ENCODE results near the gene BRD4. TPM values are rescaled to one million over a fixed set of nuclear protein-coding genes. Genes with fewer than 3 reads are reported as not detected.
A peak's percentile ranks its signal among the peaks of the same experiment; 100 is the strongest.

BRD4 gene
- total RNA-seq, 1 experiment from 2014 or later: 144 TPM

GRCh38 chr19:15234431-15235130, 97.8 kb downstream of the BRD4 start:
- peak overlapping the region in 2 of 3 experiments; percentile 1 to 15; a peak in 2 of 7 replicates for H3K27ac Mint-ChIP-seq
- H3K27ac ChIP-seq (ENCODE audit: insufficient read length, low read depth, low read length): no peak overlapping the region
- no CpG with 5 or more reads among the region's 10 CpGs for WGBS (ENCODE audit: extremely low coverage, insufficient read length, low lambda C conversion rate)

More at GRCh38 chr19:15234431-15235130, 97.8 kb downstream of the BRD4 start:
- Histone ChIP-seq H2AK5ac (ENCODE audit: insufficient read length, low read length) (no peak overlapping the region), H3K14ac (ENCODE audit: insufficient read depth, low read length) (no peak overlapping the region), H3K79me2 (ENCODE audit: insufficient read depth, low read length) (no peaks in the 10 kb centered on the region), H3K9me3 (ENCODE audit: control insufficient read depth, low read depth, low read length) (no peaks in the 10 kb centered on the region), H2BK120ac (ENCODE audit: low read depth, low read length, poor library complexity, severe bottlenecking) (no peak overlapping the region), H2BK15ac (ENCODE audit: low read depth, low read length) (no peak overlapping the region), H3K56ac (ENCODE audit: insufficient read length, low read depth, low read length) (no peak overlapping the region), H3K27me3 (ENCODE audit: insufficient read depth, low read length) (no peaks in the 10 kb centered on the region; the same call in 1 of the 2 replicates), H4K20me1 (ENCODE audit: control insufficient read depth, insufficient read depth, insufficient read length) (no peaks in the 10 kb centered on the region), H4K8ac (replicated peaks; ENCODE audit: insufficient read length, low read depth, low read length) (no peak overlapping the region), H3K18ac (ENCODE audit: insufficient read length, low read depth, low read length) (no peak overlapping the region), H3K4me1 (ENCODE audit: insufficient read depth, low read length) (no peaks in the 10 kb centered on the region), H3K4ac (ENCODE audit: low read depth, low read length) (no peak overlapping the region), H4K5ac (ENCODE audit: insufficient read length, low read depth, low read length) (no peak overlapping the region), H2AFZ (ENCODE audit: low read length) (no peak overlapping the region), H2BK5ac (ENCODE audit: insufficient read length, low read length) (no peak overlapping the region), H2BK20ac (ENCODE audit: low read depth, low read length, poor library complexity, severe bottlenecking) (no peak overlapping the region), H3K79me1 (ENCODE audit: insufficient read depth, low read depth, low read length, poor library complexity, severe bottlenecking) (no peaks in the 10 kb centered on the region), H3K23me2 (ENCODE audit: insufficient read length, low read depth, low read length, poor library complexity, severe bottlenecking) (no peaks in the 10 kb centered on the region), H3K4me2 (ENCODE audit: insufficient read depth, insufficient read length, low read length) (no peak overlapping the region), H3K23ac (ENCODE audit: insufficient read length, low read depth, low read length) (no peak overlapping the region), H3T11ph (ENCODE audit: low read length) (no peak overlapping the region), H2BK12ac (ENCODE audit: insufficient read length, low read depth, low read length) (no peak overlapping the region), H4K91ac (ENCODE audit: insufficient read length, low read depth, low read length) (no peak overlapping the region), H3K9ac (ENCODE audit: extremely low read depth, insufficient read length, low read length) (no peak overlapping the region)
- H3K9me3 Mint-ChIP-seq: no peaks in the 10 kb centered on the region
- no peak overlapping the region for H3K4me3 Mint-ChIP-seq
- H3K36me3 Mint-ChIP-seq (ENCODE audit: insufficient read depth in 1 of 3, low read depth in 3 of 3): peaks cover 19 to 50% (median 41%) of the 10 kb centered on the region in 3 experiments; a peak in 6 of 7 replicates
- H3K4me1 Mint-ChIP-seq: peaks cover 0 to 2% of the 10 kb centered on the region in 2 experiments; a peak in 2 of 4 replicates
- TF ChIP-seq CTCF (conservative IDR thresholded peaks at IDR 0.05): no peak
- no peaks in the 10 kb centered on the region for H3K27me3 Mint-ChIP-seq (ENCODE audit: low read depth)
- DNase-seq: no peak
